Measurements from ENCODE around the gene SPATS2L.

SPATS2L gene

GRCh38 chr2:200471324-200471848, 164.9 kb downstream of the SPATS2L start:
- no peak for DNase-seq (ENCODE audit: low spot score)

GRCh38 chr2:200471928-200472645, 165.6 kb downstream of the SPATS2L start:
- no peak for DNase-seq (ENCODE audit: low spot score)

GRCh38 chr2:200472853-200473464, 166.5 kb downstream of the SPATS2L start:
- DNase-seq (ENCODE audit: low spot score): no peak

GRCh38 chr2:200475795-200476194, 169.3 kb downstream of the SPATS2L start:
- no peak for DNase-seq (ENCODE audit: low spot score)

- no peak for DNase-seq (ENCODE audit: low spot score)
These were observed 170.3 kb downstream of the SPATS2L start for GRCh38 chr2:200476836-200477235.

- no peak for DNase-seq (ENCODE audit: low spot score)
These were observed 171.2 kb downstream of the SPATS2L start for GRCh38 chr2:200477667-200478131.

GRCh38 chr2:200479692-200480265, 173.3 kb downstream of the SPATS2L start:
- DNase-seq (ENCODE audit: low spot score): no peak

- no peak for DNase-seq (ENCODE audit: low spot score)
These were observed 175.7 kb downstream of the SPATS2L start for GRCh38 chr2:200482194-200482593.

GRCh38 chr2:200483729-200484198, 177.3 kb downstream of the SPATS2L start:
- DNase-seq (ENCODE audit: low spot score): peak; percentile 11

- DNase-seq (ENCODE audit: low spot score): no peak
These were observed 178.4 kb downstream of the SPATS2L start for GRCh38 chr2:200484934-200485333.

GRCh38 chr2:200486529-200486928, 180.0 kb downstream of the SPATS2L start:
- DNase-seq (ENCODE audit: low spot score): no peak

GRCh38 chr2:200488169-200488568, 181.7 kb downstream of the SPATS2L start:
- DNase-seq (ENCODE audit: low spot score): no peak

GRCh38 chr2:200490001-200490400, 183.5 kb downstream of the SPATS2L start:
- no peak for DNase-seq (ENCODE audit: low spot score)

- no peak for DNase-seq (ENCODE audit: low spot score)
These were observed 186.2 kb downstream of the SPATS2L start for GRCh38 chr2:200492656-200493055.

GRCh38 chr2:200494048-200494447, 187.6 kb downstream of the SPATS2L start:
- DNase-seq (ENCODE audit: low spot score): no peak

- peak; percentile 22 for DNase-seq (ENCODE audit: low spot score)
These were observed 190.2 kb downstream of the SPATS2L start for GRCh38 chr2:200496696-200497095.

GRCh38 chr2:200498402-200499162, 192.1 kb downstream of the SPATS2L start:
- DNase-seq (ENCODE audit: low spot score): no peak

GRCh38 chr2:200502196-200502595, 195.7 kb downstream of the SPATS2L start:
- DNase-seq (ENCODE audit: low spot score): no peak

GRCh38 chr2:200506679-200507078, 200.2 kb downstream of the SPATS2L start:
- DNase-seq (ENCODE audit: low spot score): no peak

GRCh38 chr2:200507179-200507578, 200.7 kb downstream of the SPATS2L start:
- DNase-seq (ENCODE audit: low spot score): no peak

GRCh38 chr2:200509235-200509611, 202.7 kb downstream of the SPATS2L start:
- DNase-seq (ENCODE audit: low spot score): peak; percentile 19
